Prostate gland (tissue), 2 donors: Measurements from ENCODE around the gene LHCGR.

Source experiments
- POLR2A ChIP-seq: fragments of 450-650 bp; IDR thresholded peaks from one replicate; pipeline ENCODE4 v1.6.1; 2016; ENCODE audit warnings: antibody characterized with exemption, mild to moderate bottlenecking
- TF ChIP-seq, protein P1 (sequence below), 4 experiments: fragments of 200-600 bp in 2 of 4; fragments of 450-650 bp in 2 of 4; sonication (generic) in 2 of 4; IDR thresholded peaks; 1 replicate in 3 of 4; 2 replicates in 1 of 4; pipeline ENCODE4 v1.5.1; 2016 to 2019; ENCODE audit warnings: antibody characterized with exemption in 4 of 4, mild to moderate bottlenecking in 2 of 4, moderate library complexity in 2 of 4

DNA sequence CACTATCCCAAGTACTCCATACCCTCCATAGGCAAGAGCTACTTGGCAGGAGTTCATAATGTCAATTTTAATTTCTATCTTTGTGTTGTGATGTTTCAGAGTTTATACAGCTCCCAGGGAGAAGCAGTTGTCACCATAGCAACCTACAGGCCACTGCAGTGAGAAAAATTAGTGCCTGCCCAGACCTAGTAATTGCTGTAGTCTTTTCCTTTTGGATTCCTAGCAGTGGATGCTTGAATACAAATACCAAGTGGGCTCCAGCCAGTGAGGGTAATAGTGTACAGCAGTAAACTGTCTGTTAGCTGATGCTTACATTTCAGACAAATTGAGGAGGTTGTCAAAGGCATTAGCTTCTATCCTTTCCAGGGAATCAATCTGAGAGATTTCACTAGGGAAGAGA, 26.7 kb downstream of the LHCGR start:
- TF ChIP-seq, protein P1, sequence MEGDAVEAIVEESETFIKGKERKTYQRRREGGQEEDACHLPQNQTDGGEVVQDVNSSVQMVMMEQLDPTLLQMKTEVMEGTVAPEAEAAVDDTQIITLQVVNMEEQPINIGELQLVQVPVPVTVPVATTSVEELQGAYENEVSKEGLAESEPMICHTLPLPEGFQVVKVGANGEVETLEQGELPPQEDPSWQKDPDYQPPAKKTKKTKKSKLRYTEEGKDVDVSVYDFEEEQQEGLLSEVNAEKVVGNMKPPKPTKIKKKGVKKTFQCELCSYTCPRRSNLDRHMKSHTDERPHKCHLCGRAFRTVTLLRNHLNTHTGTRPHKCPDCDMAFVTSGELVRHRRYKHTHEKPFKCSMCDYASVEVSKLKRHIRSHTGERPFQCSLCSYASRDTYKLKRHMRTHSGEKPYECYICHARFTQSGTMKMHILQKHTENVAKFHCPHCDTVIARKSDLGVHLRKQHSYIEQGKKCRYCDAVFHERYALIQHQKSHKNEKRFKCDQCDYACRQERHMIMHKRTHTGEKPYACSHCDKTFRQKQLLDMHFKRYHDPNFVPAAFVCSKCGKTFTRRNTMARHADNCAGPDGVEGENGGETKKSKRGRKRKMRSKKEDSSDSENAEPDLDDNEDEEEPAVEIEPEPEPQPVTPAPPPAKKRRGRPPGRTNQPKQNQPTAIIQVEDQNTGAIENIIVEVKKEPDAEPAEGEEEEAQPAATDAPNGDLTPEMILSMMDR (IDR thresholded peaks at IDR 0.05): no peak
- no peak for TF ChIP-seq POLR2A
